MCF 10A (cell line): ENCODE data around the gene C2CD4D. TPM values are rescaled to one million over a fixed set of nuclear protein-coding genes. Genes with fewer than 3 reads are reported as not detected.

Source experiments
- BruUV-seq: library from RNA; stranded (reverse); fragments of 400-500 nt; replicated peaks from 2 replicates; lab custom pipeline; 2021; lab: Mats Ljungman, UMichigan
- CTCF ChIA-PET: fragments of 300-600 bp; sonication (Branson Sonifier 250); formaldehyde crosslinking; extraction: SDS; loops from one replicate; lab custom pipeline; 2021; ENCODE audit warnings: antibody characterized with exemption, inconsistent platforms; lab: Yijun Ruan, JAX
- POLR2A ChIA-PET: fragments of 300-600, 350-650 bp; sonication (Branson Sonifier 250); formaldehyde crosslinking; extraction: SDS; loops from one replicate; lab custom pipeline; 2020; ENCODE audit warnings: antibody characterized with exemption, inconsistent platforms; lab: Yijun Ruan, JAX
- DNase-seq: peaks from one replicate; pipeline ENCODE4 v3.0.0-alpha.2; 2018; ENCODE audit not compliant: unreplicated experiment
- H3K27ac Mint-ChIP-seq: one replicate; pipeline ENCODE4 v1.8.0; 2022; ENCODE audit warnings: mild to moderate bottlenecking, low read depth, mixed read lengths; ENCODE audit not compliant: unreplicated experiment
- H3K27me3 Mint-ChIP-seq: one replicate; pipeline ENCODE4 v1.8.0; 2022; ENCODE audit warnings: mixed read lengths; ENCODE audit not compliant: insufficient read depth, unreplicated experiment
- H3K36me3 Mint-ChIP-seq: one replicate; pipeline ENCODE4 v1.8.0; 2022; ENCODE audit warnings: mild to moderate bottlenecking, moderate library complexity, mixed read lengths; ENCODE audit not compliant: insufficient read depth, unreplicated experiment
- H3K4me1 Mint-ChIP-seq: one replicate; pipeline ENCODE4 v1.8.0; 2022; ENCODE audit warnings: mixed read lengths; ENCODE audit not compliant: insufficient read depth, unreplicated experiment
- H3K4me3 Mint-ChIP-seq: one replicate; pipeline ENCODE4 v1.8.0; 2022; ENCODE audit warnings: mild to moderate bottlenecking, moderate library complexity, mixed read lengths; ENCODE audit not compliant: unreplicated experiment
- H3K9me3 Mint-ChIP-seq: one replicate; pipeline ENCODE4 v1.8.0; 2022; ENCODE audit warnings: mixed read lengths; ENCODE audit not compliant: unreplicated experiment
- CTCF ChIP-seq: fragments of 200-600 bp; IDR thresholded peaks from one replicate; pipeline ENCODE4 v1.8.0; 2022; ENCODE audit warnings: antibody characterized with exemption, mild to moderate bottlenecking; ENCODE audit not compliant: unreplicated experiment
- intact Hi-C: fragments of 100-400 bp; cut with micrococcal nuclease; formaldehyde crosslinking; loops from 2 replicates; pipeline ENCODE4 v1.14.1; 2022
- total RNA-seq: library from RNA; stranded (reverse); gene quantifications from 2 replicates; pipeline ENCODE4 v1.2.3, GENCODE V29; 2022

Gene C2CD4D
- total RNA-seq, 1 experiment from 2014 or later, result not detected

GRCh38 chr1:151849871-151850270 lies 10.3 kb upstream of the C2CD4D start:
- Mint-ChIP-seq H3K9me3 (no peaks in the 10 kb centered on the region), H3K36me3 (no peaks in the 10 kb centered on the region), H3K4me1 (peaks cover 16% of the 10 kb centered on the region), H3K27me3 (peaks cover 16% of the 10 kb centered on the region), H3K27ac (no peak overlapping the region), H3K4me3 (no peak overlapping the region)
- no TSS peak for BruUV-seq
- DNase-seq, result no peak
- POLR2A ChIA-PET, result interaction anchor here (1.4 to 1.7 kb wide), 2 partner anchors 8 to 86 kb away, joined by 4 to 7 read pairs; partner anchors contain the start of gene MRPL9
- TF ChIP-seq CTCF, result no peak
- CTCF ChIA-PET, result interaction anchor here (0.6 to 1.3 kb wide), 2 partner anchors 8 to 115 kb away, joined by 3 read pairs; no protein-coding TSS in a partner anchor
- intact Hi-C loops, result no loop called here

- no TSS peak for BruUV-seq
- Mint-ChIP-seq H3K27me3 (peaks cover 16% of the 10 kb centered on the region), H3K9me3 (no peaks in the 10 kb centered on the region), H3K4me3 (no peak overlapping the region), H3K27ac (no peak overlapping the region), H3K36me3 (no peaks in the 10 kb centered on the region), H3K4me1 (peaks cover 16% of the 10 kb centered on the region)
- ChIA-PET CTCF (interaction anchor here (0.7 to 4.7 kb wide), 6 partner anchors 9 to 164 kb away, joined by 3 to 26 read pairs (median 4); partner anchors contain the start of gene C2CD4D), POLR2A (interaction anchor here (1.4 to 1.7 kb wide), 2 partner anchors 9 to 86 kb away, joined by 4 to 7 read pairs; partner anchors contain the start of gene MRPL9)
- DNase-seq, result no peak
- intact Hi-C loops, result no loop called here
- no peak for TF ChIP-seq CTCF
These were observed 9.5 kb upstream of the C2CD4D start for GRCh38 chr1:151849126-151849525.

GRCh38 chr1:151847867-151848596 lies 8.4 kb upstream of the C2CD4D start:
- H3K36me3 Mint-ChIP-seq, result no peaks in the 10 kb centered on the region
- H3K27me3 Mint-ChIP-seq, result peaks cover 16% of the 10 kb centered on the region
- no TSS peak for BruUV-seq
- ChIA-PET CTCF (interaction anchor here (0.6 to 4.7 kb wide), 7 partner anchors 8 to 339 kb away, joined by 3 to 26 read pairs (median 4); partner anchors contain the start of gene C2CD4D), POLR2A (interaction anchor here (0.5 to 1.7 kb wide), 5 partner anchors 10 to 353 kb away, joined by 3 to 7 read pairs (median 4); no protein-coding TSS in a partner anchor)
- H3K27ac Mint-ChIP-seq, result no peak overlapping the region
- TF ChIP-seq CTCF, result no peak
- no peak overlapping the region for H3K4me3 Mint-ChIP-seq
- no peak for DNase-seq
- intact Hi-C loops, result no loop called here
- peaks cover 16% of the 10 kb centered on the region for H3K4me1 Mint-ChIP-seq
- no peaks in the 10 kb centered on the region for H3K9me3 Mint-ChIP-seq

GRCh38 chr1:151846686-151847237 lies 7.1 kb upstream of the C2CD4D start:
- Mint-ChIP-seq H3K36me3 (no peaks in the 10 kb centered on the region), H3K4me3 (no peak overlapping the region), H3K27me3 (peaks cover 10% of the 10 kb centered on the region), H3K27ac (peak overlapping the region; percentile 39), H3K9me3 (no peaks in the 10 kb centered on the region), H3K4me1 (peaks cover 16% of the 10 kb centered on the region)
- TF ChIP-seq CTCF, result no peak
- BruUV-seq, result no TSS peak
- ChIA-PET CTCF (interaction anchor here (0.7 to 4.7 kb wide), 10 partner anchors 10 to 250 kb away, joined by 3 to 26 read pairs (median 4); no protein-coding TSS in a partner anchor), POLR2A (interaction anchor here (0.6 to 1.6 kb wide), 13 partner anchors 10 to 304 kb away, joined by 3 to 10 read pairs (median 4); no protein-coding TSS in a partner anchor)
- intact Hi-C loops, result no loop called here
- no peak for DNase-seq
